ENCODE measurements around the gene RNF144A.

GRCh38 chr2:7070483-7070882 is 153.3 kb downstream of the RNF144A start:
- TF ChIP-seq CTCF (IDR thresholded peaks at IDR 0.05): no peak
- TF ChIP-seq FOXJ3 (CRISPR knock-in tag; IDR thresholded peaks at IDR 0.05; ENCODE audit: borderline replicate concordance): no peak
- TF ChIP-seq E2F1 (CRISPR knock-in tag; IDR thresholded peaks at IDR 0.05): no peak
- TF ChIP-seq USF1 (CRISPR knock-in tag; IDR thresholded peaks at IDR 0.05): no peak
- no peak for TF ChIP-seq ESRRA (CRISPR knock-in tag; IDR thresholded peaks at IDR 0.05; ENCODE audit: borderline replicate concordance)
- TF ChIP-seq NR3C1 (CRISPR knock-in tag; conservative IDR thresholded peaks at IDR 0.05; ENCODE audit: low read depth): no peak
- no peak for TF ChIP-seq USF2 (CRISPR knock-in tag; IDR thresholded peaks at IDR 0.05)
- no peak for TF ChIP-seq CREB1 (CRISPR knock-in tag; IDR thresholded peaks at IDR 0.05)
- no peak for TF ChIP-seq SOX15 (CRISPR knock-in tag; IDR thresholded peaks at IDR 0.05)
